Measurements from ENCODE around the gene UFD1. TPM values are rescaled to one million over a fixed set of nuclear protein-coding genes. Genes with fewer than 3 reads are reported as not detected.

Gene UFD1
- total RNA-seq, 1 donor from 2014 or later, result 41.8 TPM

DNA sequence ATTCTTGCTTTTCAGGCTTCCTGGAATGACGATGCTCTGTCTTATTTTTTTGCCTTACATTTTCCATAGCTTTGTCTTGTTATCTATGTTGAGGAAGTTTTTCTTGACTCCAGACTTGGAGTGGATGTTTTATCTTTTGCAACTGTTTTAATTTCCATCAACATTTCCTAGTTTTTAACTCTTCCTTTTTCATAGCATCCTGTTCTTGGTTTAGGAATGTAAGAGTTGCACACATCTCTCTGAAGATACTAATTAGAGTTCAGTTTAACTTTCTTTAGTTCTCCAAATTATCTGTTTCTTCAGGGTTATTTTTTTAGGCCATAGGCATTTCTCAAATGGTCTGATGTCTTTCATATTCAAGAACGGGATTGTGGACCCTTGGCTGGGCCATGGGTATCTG lies 34.8 kb upstream of the UFD1 start:
- no peak for DNase-seq
- Histone ChIP-seq H3K27me3 (ENCODE audit: low read depth) (no peaks in the 10 kb centered on the region), H3K9me3 (replicated peaks) (peaks cover 18% of the 10 kb centered on the region), H3K4me3 (no peak overlapping the region), H3K36me3 (no peaks in the 10 kb centered on the region), H3K4me1 (no peaks in the 10 kb centered on the region), H3K27ac (replicated peaks) (no peak overlapping the region)
- intact Hi-C loops (cut with micrococcal nuclease), result no loop called here
- TF ChIP-seq, protein P1, sequence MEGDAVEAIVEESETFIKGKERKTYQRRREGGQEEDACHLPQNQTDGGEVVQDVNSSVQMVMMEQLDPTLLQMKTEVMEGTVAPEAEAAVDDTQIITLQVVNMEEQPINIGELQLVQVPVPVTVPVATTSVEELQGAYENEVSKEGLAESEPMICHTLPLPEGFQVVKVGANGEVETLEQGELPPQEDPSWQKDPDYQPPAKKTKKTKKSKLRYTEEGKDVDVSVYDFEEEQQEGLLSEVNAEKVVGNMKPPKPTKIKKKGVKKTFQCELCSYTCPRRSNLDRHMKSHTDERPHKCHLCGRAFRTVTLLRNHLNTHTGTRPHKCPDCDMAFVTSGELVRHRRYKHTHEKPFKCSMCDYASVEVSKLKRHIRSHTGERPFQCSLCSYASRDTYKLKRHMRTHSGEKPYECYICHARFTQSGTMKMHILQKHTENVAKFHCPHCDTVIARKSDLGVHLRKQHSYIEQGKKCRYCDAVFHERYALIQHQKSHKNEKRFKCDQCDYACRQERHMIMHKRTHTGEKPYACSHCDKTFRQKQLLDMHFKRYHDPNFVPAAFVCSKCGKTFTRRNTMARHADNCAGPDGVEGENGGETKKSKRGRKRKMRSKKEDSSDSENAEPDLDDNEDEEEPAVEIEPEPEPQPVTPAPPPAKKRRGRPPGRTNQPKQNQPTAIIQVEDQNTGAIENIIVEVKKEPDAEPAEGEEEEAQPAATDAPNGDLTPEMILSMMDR (IDR thresholded peaks at IDR 0.05; ENCODE audit: borderline replicate concordance), result no peak

DNA sequence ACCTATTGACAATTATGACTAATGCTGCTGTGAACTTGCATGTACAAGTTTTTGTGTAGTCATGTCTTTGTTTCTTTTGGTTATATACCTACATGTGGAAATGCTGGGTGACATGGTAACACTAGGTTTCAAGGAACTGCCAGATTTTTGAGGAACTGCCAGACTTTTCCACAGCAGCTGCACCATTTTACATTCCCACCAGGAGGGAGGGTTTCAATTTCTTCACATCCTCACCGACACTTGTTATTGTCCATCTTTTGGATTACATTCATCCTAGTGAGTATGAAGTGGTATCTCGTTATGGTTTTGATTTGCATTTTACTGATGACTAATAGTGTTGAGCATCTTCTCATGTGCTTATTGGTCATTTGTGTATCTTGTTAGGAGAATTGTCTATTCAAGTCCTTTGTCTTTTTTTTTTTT lies 31.9 kb upstream of the UFD1 start:
- Histone ChIP-seq H3K4me1 (no peaks in the 10 kb centered on the region), H3K27ac (replicated peaks) (no peak overlapping the region), H3K9me3 (replicated peaks) (peaks cover 18% of the 10 kb centered on the region), H3K4me3 (no peak overlapping the region), H3K27me3 (ENCODE audit: low read depth) (no peaks in the 10 kb centered on the region), H3K36me3 (no peaks in the 10 kb centered on the region)
- DNase-seq, result no peak
- TF ChIP-seq, protein P1 (IDR thresholded peaks at IDR 0.05; ENCODE audit: borderline replicate concordance), result no peak
- intact Hi-C loops (cut with micrococcal nuclease), result no loop called here

DNA sequence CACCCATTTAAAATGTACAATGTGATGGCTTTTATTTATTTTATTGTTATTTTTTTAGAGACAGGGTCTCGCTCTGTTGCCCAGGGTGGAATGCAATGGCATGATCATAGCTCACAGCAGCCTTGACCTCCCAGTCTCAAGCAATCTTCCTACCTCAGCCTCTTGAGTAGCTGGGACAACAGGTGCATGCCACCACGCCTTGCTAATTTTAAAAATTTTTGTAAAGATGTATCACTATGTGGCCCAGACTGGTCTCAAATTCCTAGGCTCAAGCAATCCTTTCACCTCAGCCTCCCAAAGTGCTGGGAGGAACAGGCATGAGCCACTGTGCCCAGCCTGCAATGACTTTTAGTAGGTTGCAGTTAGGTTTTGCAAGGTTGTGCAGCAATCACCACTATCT lies 30.9 kb upstream of the UFD1 start:
- no peaks in the 10 kb centered on the region for H3K4me1 ChIP-seq
- TF ChIP-seq, protein P1 (IDR thresholded peaks at IDR 0.05; ENCODE audit: borderline replicate concordance), result no peak
- H3K9me3 ChIP-seq (replicated peaks), result peaks cover 18% of the 10 kb centered on the region
- H3K4me3 ChIP-seq, result no peak overlapping the region
- no peak overlapping the region for H3K27ac ChIP-seq (replicated peaks)
- no peaks in the 10 kb centered on the region for H3K27me3 ChIP-seq (ENCODE audit: low read depth)
- no peaks in the 10 kb centered on the region for H3K36me3 ChIP-seq
- intact Hi-C loops (cut with micrococcal nuclease), result no loop called here
- no peak for DNase-seq

DNA sequence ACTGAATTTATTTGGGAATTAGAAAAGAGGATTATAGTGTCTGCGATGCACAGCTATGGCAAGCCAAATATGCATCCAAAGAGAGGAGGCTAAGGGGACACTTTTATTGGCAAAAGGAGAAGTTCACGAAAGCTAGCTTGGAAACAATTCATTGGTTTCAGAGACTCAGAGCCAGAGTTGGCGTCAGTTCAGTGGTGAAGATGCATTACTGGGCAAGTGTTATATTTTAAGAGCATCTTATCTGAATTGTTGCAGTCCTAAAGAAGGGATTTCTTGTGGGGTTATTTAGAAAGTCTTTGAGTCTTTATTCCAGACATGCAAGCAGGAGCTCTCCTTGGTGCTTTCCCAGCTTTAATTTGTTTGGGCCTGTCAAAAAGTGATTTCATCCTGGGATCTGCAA lies 30.2 kb upstream of the UFD1 start:
- no peaks in the 10 kb centered on the region for H3K36me3 ChIP-seq
- H3K4me3 ChIP-seq, result no peak overlapping the region
- H3K27ac ChIP-seq (replicated peaks), result no peak overlapping the region
- H3K4me1 ChIP-seq, result no peaks in the 10 kb centered on the region
- H3K27me3 ChIP-seq (ENCODE audit: low read depth), result no peaks in the 10 kb centered on the region
- DNase-seq, result no peak
- H3K9me3 ChIP-seq (replicated peaks), result peaks cover 14% of the 10 kb centered on the region
- intact Hi-C loops (cut with micrococcal nuclease), result no loop called here
- TF ChIP-seq, protein P1 (IDR thresholded peaks at IDR 0.05; ENCODE audit: borderline replicate concordance), result no peak

DNA sequence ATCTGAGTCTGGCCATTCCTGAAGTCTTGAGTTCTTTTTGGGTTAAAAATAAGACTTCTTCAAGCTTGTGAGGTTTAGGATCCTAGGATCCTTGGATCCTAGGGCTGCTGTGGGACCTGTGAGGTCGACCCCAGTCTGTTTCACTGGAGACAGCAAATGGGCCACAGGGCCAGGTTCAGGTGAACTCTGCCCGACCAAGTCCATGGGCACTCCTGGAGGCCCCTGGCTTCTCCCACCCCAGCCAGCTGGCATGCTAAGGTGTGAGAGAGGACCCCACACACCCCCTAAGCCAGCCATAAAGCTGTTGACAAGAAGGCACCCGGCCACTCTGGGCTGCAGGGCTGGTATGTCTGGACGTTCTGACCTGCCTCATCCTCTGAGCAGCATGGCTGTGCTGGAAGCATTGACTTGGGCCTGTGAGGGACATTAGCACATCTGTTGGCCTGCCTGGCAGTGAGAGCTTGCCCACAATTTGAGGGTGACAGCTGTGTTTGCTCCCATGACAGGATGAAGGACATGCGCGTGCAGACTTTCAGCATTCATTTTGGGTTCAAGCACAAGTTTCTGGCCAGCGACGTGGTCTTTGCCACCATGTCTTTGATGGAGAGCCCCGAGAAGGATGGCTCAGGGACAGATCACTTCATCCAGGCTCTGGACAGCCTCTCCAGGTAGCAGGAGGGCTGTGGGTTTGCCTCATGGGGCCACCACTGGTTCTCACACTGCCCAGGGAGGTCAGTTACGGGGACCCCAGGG lies 29.2 kb upstream of the UFD1 start:
- H3K27ac ChIP-seq (replicated peaks), result no peak overlapping the region
- TF ChIP-seq, protein P1 (IDR thresholded peaks at IDR 0.05; ENCODE audit: borderline replicate concordance), result no peak
- peaks cover 4% of the 10 kb centered on the region for H3K9me3 ChIP-seq (replicated peaks)
- no peaks in the 10 kb centered on the region for H3K4me1 ChIP-seq
- intact Hi-C loops (cut with micrococcal nuclease), result no loop called here
- no peak for DNase-seq
- no peaks in the 10 kb centered on the region for H3K36me3 ChIP-seq
- no peak overlapping the region for H3K4me3 ChIP-seq
- no peaks in the 10 kb centered on the region for H3K27me3 ChIP-seq (ENCODE audit: low read depth)

Data from left ventricle myocardium inferior (tissue), 1 donor.